Tibial nerve (tissue), 3 donors: ENCODE data around the gene CSAG2.

Source experiments
- POLR2A ChIP-seq, 2 donors: fragments of 450-650 bp; IDR thresholded peaks; one replicate each; pipeline ENCODE4 v1.6.1; 2017; ENCODE audit warnings: antibody characterized with exemption in 2 of 2, mild to moderate bottlenecking in 2 of 2, moderate library complexity in 2 of 2
- TF ChIP-seq, protein P1 (sequence below), 5 experiments: fragments of 200-600 bp in 3 of 5; fragments of 450-650 bp in 2 of 5; sonication (generic) in 3 of 5; IDR thresholded peaks; one replicate each; pipeline ENCODE4 v1.5.1; 2016 to 2019; ENCODE audit warnings: antibody characterized with exemption in 5 of 5, mild to moderate bottlenecking in 3 of 5, moderate library complexity in 2 of 5

DNA sequence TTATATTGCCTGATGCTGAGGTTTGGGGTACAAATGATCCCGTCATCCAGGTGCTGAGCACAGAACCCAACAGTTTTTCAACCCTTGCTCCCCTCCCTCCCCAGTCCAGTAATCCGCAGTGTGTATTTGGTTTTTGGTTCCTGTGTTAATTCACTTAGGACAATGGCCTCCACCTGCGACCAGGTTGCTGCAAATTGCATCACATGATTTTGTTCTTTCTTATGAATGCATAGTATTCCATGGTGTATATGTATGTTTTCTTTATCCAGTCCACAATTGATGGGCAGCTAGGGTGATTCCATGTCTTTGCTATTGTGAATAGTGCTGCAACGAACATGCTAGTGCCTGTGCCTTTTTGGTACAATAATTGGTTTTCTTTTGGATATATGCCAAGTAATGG, 46.0 kb downstream of the CSAG2 start:
- TF ChIP-seq, protein P1, sequence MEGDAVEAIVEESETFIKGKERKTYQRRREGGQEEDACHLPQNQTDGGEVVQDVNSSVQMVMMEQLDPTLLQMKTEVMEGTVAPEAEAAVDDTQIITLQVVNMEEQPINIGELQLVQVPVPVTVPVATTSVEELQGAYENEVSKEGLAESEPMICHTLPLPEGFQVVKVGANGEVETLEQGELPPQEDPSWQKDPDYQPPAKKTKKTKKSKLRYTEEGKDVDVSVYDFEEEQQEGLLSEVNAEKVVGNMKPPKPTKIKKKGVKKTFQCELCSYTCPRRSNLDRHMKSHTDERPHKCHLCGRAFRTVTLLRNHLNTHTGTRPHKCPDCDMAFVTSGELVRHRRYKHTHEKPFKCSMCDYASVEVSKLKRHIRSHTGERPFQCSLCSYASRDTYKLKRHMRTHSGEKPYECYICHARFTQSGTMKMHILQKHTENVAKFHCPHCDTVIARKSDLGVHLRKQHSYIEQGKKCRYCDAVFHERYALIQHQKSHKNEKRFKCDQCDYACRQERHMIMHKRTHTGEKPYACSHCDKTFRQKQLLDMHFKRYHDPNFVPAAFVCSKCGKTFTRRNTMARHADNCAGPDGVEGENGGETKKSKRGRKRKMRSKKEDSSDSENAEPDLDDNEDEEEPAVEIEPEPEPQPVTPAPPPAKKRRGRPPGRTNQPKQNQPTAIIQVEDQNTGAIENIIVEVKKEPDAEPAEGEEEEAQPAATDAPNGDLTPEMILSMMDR (IDR thresholded peaks at IDR 0.05), result no peak
- no peak for TF ChIP-seq POLR2A (IDR thresholded peaks at IDR 0.05)
